ENCODE measurements around the gene KCNH2. TPM values are rescaled to one million over a fixed set of nuclear protein-coding genes. Genes with fewer than 3 reads are reported as not detected.
A peak's percentile ranks its signal among the peaks of the same experiment; 100 is the strongest.

The KCNH2 gene
- total RNA-seq, 2 donors from 2014 or later = 0.92 to 10.4 TPM

DNA sequence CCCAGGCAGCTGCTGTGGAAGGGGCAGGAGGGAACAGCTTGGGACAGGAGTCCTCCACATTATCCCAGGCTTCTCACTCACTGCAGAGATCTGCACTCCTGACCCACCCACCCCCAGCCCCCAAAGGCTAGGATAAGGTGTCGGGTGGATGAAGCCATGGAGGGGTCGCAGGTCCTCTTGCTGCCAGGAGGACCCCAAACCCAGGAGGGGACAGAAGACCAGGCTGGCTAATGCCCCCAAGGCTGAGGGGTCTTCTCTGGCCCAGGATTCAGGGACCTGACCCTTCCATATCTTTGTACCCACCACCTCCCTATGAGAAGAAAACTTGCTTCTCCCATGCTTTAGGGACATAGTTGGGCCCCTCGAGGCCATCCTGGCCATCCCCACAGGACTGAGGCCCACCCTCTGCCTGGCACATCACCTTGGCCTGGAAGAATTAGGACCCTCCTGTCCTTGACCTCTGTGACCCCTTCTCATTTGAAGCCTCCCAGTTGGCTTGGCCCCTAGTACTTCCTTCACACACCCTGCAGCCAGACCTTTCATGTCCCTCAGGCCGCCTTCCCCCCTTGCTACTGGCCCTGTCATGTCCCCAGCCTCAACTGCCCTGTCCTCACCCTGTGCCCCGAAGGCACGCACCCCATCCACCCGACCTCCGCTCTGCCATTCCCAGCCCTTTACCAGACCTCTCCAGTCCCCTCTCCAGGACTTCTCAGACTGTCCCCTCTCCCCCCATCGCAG lies 21.6 kb downstream of the KCNH2 start:
- intact Hi-C loops (cut with DNase I, micrococcal nuclease) = no loop called here
- ATAC-seq (no peak), DNase-seq (no peak)

DNA sequence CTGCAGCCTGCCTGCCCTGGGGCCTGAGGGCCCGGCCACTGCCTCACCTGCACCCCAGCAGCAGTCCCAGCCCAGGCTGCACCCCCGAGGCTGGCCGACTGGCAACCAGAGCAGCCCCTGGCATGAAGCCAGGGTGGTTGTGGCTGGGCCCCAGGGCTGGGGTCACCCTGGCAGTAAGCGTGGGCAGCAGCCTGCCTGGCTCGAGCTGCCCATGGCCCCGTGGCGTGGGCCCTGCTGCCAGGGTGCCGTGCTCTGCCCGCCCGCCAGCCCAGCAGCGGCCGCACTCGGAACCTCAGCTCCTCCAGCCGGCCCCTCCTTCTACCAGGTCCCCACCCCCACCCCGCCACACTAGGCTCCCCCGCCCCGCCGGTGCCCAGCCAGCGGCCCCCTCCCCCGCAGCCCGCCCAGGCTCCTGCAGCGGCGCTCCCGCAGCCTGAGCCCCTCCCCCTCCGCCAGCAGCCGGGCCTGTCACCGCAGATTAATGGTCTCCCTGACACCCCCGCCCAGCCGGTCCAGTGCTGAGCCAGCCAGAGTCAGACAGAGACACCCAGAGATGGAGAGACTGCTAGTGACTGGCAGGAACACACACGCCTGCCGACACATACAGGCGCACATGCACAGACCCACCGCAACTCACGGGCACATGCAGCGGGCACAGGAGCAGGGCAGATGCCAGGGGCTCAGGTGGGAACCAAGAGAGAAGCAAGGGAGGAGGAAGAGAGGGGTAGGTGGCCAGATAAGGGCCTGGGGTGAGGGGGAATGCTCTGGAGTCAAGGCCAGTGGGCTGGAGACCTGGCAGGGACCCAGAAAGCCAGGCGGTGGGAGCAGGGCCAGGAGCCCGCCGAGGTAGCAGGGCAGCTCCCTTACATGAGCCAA lies 22.4 kb downstream of the KCNH2 start:
- DNase-seq (peak; percentile 51 to 76), ATAC-seq (peak; percentile 37)
- intact Hi-C loops (cut with DNase I, micrococcal nuclease) = no loop called here

DNA sequence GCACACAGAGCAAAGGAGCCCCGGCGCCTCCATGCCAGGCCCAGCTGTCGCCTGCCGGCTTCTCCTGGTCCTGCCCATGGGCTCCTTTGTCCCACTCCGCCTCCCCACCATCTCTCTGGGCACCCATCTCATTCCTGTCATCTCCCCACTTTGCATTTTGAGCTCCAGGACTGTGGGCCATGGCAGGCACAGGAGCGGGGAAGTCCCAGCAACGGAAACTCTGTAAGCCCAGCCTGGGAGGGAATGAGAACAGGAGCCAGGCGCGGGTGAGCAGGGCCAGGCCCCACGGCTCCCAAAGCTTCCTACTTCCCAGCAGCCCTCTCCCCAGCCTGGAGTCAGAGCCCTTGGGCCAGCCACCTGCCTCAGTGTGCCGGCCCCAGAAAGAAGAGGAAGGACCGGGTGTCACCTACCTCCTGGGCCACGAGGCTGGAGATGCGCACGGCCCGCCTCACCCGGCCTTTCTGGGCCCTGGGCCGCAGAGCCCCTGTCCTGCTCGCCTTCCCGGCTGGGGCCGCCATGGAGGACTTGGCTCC lies 23.1 kb downstream of the KCNH2 start:
- intact Hi-C loops (cut with DNase I, micrococcal nuclease) = no loop called here
- DNase-seq (no peak), ATAC-seq (no peak)

DNA sequence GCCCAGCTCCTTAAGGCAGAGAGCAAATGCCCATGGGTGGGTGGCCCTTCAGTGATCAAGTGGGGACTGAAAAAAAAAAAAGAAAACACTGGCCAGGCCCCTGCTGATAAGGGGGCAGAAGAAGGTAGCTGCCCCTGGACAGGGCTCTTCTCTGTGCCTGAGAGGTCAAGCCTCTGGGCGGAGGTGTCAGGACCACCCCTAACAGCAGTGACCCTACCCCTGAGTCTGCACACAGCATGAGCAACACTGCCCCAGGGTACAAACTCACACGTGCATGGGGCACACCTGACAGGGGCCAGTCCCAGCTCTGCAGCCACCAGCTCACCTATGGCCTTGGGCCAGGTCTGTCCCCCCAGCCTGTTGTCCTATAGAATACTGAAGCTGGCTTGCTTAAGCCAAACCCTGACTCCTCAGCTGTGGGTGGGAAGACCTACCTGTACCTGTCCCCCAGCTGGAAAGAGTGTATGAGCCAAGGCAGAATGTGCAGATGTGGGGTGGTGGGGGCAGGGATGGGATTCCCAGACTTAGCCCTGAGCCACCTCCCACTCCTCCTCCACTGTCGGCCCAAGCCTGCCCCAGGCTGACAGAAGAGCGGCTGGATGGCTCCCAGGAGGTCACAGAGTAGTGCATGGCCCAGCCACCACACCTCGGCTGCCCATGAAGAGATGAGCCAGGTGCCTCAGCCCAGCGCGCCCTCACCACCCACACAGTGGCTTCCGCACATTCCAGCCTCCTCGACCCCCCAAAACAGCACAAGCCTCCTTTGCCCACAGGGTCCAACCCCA lies 23.7 kb downstream of the KCNH2 start:
- intact Hi-C loops (cut with DNase I, micrococcal nuclease) = no loop called here
- DNase-seq (no peak), ATAC-seq (no peak)

DNA sequence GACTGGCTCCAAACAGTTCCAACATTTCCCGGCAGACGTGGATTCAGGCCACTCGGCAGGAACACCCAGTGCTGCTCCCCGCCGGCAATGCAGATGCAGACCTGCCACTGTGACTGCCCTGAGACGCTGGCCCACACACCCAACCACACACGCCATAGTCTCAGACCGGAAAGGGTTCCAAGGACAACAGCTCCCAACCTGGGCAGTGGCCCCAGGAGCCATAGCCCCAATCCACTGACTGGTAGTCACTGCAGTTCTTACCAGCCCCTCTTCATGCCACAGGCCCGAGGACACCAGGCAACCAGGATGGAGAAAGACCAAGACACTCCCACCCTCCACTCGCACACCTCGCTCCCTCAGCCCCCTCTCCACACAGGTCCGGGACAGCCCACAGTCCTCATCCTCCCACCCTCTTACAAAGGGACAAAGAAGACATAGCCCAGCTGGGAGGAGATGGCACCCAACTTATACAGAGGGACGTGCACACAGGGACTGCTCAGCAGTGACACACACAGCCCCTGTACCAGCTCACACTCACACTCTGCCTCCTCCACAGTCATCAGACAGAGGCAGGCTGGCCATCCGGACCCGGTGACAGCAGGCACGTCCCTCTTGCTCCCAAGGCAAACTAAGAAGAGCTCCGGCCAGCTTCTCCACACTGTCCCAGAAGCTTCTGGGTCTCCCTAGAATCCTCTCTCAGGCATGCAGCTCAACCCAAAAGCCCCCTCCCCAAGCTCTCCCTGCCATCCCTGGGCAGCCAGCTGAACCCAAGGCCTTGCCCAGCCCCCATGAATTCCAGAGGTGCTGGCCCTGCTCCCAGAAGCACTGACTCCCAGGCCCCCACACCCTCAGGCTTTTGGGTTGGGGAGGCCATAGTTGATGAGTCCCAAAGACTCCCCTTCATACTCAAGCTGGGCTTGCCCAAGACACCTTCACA lies 24.8 kb downstream of the KCNH2 start:
- no peak for DNase-seq
- no peak for ATAC-seq
- intact Hi-C loops (cut with DNase I, micrococcal nuclease) = no loop called here

DNA sequence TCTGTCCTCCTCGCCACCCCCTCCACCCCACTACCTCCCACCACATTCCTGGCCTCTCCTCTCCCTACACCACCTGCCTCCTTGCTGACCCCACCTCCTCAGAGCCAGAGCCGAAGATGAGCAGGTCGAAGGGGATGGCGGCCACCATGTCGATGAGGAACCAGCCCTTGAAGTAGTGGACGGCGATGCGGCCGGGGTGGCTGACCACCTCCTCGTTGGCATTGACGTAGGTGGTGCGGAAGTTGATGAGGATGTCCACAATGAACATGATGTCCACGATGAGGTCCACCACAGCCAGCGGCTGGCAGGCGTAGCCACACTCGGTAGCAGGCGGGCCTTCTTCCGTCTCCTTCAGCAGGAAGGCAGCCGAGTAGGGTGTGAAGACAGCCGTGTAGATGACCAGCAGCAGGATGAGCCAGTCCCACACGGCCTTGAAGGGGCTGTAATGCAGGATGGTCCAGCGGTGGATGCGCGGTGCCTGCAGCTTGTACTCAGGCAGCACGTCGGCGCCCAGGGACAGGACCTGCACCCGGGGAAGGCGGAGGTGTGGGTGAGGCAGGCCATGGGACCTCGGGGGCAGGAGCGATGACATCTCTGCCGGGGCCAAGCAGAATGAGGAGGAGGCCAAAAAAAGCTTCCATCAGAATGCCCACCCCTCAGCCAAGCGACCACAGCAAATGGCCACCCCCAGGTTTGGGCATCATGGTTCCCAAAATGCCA lies 25.6 kb downstream of the KCNH2 start:
- ATAC-seq (no peak), DNase-seq (no peak)
- intact Hi-C loops (cut with DNase I, micrococcal nuclease) = no loop called here

DNA sequence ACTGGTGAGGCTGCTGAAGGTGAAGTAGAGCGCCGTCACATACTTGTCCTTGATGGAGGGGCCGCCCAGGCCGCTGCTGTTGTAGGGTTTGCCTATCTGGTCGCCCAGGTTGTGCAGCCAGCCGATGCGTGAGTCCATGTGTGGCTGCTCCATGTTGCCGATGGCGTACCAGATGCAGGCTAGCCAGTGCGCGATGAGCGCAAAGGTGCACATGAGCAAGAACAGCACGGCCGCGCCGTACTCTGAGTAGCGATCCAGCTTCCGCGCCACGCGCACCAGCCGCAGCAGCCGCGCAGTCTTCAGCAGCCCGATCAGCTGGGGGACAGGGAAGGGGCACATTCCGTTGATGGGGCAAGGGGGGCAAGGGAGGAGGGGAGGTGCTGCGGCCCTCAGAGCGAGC lies 26.6 kb downstream of the KCNH2 start:
- DNase-seq (no peak), ATAC-seq (no peak)
- intact Hi-C loops (cut with DNase I, micrococcal nuclease) = no loop called here

DNA sequence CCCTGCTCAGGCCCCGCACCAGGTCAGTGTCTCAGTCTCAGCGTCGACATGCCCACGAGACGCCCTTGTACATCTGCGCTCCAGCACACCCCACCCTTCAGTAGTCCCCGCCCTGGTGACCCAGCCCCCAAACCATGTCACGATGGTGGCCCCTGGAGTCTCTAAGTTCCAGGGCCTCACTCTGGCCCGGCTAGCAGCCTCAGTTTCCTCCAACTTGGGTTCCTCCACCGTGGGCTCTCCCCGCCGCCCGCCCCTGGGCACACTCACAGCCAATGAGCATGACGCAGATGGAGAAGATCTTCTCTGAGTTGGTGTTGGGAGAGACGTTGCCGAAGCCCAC lies 27.0 kb downstream of the KCNH2 start:
- intact Hi-C loops (cut with DNase I, micrococcal nuclease) = no loop called here
- DNase-seq (peak in 1 of 2 donors; percentile 4), ATAC-seq (no peak)

DNA sequence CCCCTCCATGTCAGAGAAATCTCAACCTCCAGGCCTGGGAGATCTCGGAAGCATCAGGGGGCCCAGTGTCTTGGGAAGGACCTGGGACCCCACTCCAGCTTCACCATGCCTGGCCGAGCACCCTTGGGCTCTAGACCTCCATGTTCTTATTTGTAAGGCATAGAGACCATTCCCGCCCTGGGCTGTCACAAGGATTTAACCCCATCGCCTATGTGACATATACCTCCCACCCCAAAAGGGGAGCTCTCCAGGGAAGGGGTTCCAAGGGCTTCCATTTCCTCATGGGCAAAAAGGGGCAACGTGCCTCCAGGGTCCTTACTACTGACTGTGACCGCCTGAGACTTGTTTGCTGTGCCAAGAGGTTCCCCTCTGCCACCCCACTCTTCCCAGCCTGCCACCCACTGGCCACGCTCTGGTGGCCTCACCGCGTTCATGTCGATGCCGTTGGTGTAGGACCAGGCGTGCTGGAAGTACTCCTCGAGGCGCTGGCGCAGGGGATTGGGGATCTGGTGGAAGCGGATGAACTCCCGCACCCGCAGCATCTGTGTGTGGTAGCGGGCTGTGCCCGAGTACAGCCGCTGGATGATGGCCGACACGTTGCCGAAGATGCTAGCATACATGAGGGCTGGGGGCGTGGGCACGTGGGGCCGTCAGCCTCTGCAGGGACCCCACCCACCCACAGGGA lies 27.5 kb downstream of the KCNH2 start:
- DNase-seq (peak in 1 of 2 donors; percentile 17), ATAC-seq (no peak)
- intact Hi-C loops (cut with DNase I, micrococcal nuclease) = no loop called here

DNA sequence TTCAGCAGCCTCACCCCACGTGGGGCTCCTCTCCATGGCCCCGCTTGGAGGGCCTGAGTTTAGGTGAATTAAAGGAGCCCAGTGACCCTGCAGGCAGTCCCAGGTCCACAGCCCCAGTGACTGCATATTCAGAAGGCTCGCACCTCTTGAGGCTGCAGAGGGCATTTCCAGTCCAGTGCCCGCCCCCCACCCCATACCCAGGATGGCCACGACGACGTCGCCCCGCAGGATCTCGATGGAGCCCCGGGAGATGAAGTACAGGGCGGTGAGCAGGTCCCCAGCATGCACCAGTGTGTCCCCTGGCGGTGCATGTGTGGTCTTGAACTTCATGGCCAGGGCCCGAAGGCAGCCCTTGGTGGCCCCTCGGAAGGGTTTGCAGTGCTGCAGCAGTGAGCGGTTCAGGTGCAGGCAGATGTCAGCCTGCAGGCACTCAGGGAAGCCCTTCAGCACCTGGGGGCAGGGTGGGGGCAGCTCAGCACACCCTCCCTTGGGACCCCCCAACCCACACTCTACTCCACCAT lies 28.1 kb downstream of the KCNH2 start:
- DNase-seq = peak in 1 of 2 donors; percentile 12
- intact Hi-C loops (cut with DNase I, micrococcal nuclease) = no loop called here
- ATAC-seq = no peak

DNA sequence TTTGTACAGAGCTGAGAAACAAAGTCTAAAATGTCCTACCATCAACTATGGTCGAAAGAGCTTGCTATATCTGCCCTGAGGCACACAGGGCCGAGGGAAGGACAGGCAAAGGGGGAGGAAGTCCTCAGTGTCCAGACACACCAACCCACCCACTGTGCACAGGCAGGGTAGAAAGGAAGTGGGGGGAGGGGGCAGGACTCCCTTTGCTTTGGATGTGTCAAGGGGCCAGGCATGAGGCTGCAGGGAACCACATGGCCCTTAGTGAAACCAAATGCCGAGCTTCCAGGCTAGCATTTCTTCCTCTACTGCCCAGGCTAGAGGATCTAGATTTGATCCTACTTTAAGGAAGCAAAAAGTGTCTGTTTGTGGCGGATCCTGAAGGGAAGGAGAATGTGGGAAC lies 28.6 kb downstream of the KCNH2 start:
- DNase-seq (peak; percentile 2 to 17), ATAC-seq (no peak)
- intact Hi-C loops (cut with DNase I, micrococcal nuclease) = no loop called here

DNA sequence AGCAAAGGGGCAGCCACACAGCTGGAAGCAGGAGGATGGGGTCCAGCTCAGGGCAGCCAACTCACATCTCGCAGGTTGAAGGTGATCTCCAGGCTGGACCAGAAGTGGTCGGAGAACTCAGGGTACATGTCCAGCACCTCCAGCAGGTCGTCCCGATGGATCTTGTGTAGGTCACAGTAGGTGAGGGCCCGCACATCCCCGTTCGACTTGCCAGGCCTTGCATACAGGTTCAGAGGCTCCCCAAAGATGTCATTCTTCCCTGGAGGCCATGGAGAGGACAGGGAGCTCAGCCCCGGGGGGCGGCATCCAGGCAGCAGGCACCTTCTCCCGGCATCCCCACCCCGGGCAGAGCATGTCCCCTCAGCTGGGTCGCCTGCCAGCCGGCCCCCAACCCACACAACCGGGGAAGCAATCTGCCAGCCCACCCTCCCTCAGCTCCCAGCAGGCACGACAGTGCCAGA lies 29.3 kb downstream of the KCNH2 start:
- ATAC-seq (no peak), DNase-seq (peak in 1 of 2 donors; percentile 14)
- intact Hi-C loops (cut with DNase I, micrococcal nuclease) = no loop called here

DNA sequence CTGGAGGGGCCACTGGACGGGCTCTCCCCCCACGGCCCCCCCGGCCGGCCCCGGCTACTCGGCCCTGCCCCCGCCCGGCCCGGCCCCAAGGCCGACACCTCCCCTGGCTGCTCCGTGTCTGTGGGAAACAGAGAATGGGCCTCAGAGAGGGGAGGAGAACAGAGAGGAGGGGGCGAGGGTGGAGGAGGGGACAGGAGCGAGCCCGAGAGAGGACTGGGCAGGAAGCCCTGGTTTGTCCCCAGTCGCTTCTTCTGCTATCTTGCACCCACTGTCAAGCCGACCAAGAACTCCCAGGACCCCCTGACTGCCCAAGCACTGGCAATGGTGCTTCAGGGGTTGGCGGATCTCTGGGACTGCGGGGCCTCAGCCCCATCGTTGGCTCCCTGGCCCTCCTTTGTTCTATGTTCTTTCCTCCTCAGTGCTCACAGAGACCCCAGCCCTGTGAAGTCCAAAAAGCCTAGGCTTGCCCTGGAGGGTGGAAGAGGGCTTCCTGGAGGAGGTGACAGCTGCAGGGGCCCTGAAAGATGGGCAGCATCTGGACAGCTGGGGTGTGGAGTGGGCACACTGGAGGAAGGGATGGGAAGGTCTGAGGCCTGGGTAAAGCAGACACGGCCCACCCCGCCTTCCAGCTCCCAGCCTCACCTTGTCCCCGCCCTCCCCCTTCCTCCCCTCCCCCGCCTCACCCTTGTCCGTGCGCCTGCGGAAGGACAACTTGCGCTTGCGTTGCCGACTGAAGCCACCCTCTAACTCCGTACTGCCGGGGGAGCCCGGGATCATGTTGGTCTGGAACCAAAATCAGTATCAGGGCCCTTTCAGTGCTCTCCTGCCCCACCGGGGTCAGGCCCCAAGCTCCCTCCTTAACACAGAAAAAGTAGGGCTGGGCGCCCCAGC lies 30.1 kb downstream of the KCNH2 start:
- DNase-seq (no peak), ATAC-seq (no peak)
- intact Hi-C loops (cut with DNase I, micrococcal nuclease) = no loop called here

DNA sequence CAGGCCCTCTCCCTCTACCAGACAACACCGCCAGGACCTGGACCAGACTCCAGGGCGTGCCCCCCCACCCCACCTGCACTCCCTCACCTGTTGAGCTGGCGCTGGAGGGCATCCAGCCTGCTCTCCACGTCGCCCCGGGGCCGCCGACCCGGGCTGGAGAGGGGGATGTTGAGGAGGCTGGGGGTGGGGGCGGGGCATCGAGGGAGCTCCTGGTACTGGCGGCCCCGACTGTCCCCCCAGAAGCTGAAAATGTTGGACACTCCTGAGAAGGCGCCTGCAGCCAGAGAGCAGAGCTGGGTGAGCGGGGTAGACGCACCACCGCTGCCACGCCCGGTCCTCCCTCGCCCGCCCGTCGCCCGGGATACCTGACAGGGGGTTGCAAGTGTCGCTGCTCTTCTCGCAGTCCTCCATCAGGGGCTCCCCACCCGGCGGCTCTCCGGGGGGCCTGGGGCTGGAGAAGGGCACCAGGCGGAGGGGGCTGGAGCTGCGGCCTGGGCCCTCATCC lies 30.8 kb downstream of the KCNH2 start:
- DNase-seq (peak in 1 of 2 donors; percentile 4), ATAC-seq (peak; percentile 31)
- intact Hi-C loops (cut with DNase I, micrococcal nuclease) = no loop called here

DNA sequence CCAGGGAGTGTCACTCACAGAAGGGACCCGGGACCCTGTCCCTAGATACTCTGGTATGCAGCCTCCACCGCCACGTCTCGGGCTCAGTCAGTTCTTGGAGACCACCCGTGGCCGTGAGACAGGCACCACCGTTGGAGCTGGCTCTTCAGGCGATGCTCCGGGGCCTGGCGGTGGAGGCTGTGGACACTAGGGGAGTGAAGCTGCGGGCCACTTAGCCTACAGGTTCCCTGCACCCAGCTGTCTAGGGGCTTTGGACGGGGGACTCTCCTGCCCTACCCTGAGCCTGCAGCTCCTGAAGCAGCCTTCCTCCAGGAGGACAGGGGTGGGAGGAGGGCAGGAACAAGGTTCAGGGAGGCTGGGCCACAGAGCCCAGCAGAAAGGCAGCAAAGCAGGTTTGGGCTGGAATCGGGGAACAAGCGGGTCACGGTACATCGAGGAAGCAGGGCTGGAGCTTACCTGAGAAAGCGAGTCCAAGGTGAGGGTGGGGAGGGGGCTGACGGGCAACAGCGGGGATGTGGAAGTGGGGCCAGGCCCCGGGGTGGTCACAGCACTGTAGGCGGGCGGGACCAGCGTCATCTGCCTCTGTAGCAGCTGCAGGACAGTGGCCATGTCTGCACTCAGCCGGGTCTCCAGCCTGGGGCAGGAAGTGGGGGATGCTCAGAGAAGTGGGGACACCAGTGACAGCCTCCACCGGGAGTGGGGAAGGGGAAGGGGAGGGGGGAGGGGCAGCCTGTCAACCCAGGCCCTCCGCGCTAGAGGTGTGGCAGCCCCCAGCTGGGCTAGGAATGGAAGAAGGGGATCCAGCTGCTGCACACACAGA lies 31.5 kb downstream of the KCNH2 start:
- intact Hi-C loops (cut with DNase I, micrococcal nuclease) = no loop called here
- ATAC-seq (no peak), DNase-seq (peak in 1 of 2 donors; percentile 3)

Data from left colon (tissue), 2 donors.